KOPT-K1 (cell line): ENCODE results near the gene ZFAND4.
"Not testable (repeated sequence)": the region's sequence is repeated elsewhere in the genome, so short reads cannot be mapped to it uniquely, and the experiment has no call there.

Source experiments
- H3K27ac ChIP-seq: fragments of 200-600 bp; sonication (generic); 2 replicates; pipeline ENCODE4 v1.5.1; 2016; ENCODE audit warnings: antibody characterized with exemption, mild to moderate bottlenecking, low read depth, low read length; ENCODE audit not compliant: poor library complexity, severe bottlenecking
- H3K36me3 ChIP-seq: fragments of 200-600 bp; sonication (generic); 2 replicates; pipeline ENCODE4 v1.5.1; 2017; ENCODE audit warnings: antibody characterized with exemption, mild to moderate bottlenecking, low read length, moderate library complexity; ENCODE audit not compliant: insufficient read depth
- H3K9me3 ChIP-seq: fragments of 200-600 bp; sonication (generic); 2 replicates; pipeline ENCODE4 v1.5.1; 2017; ENCODE audit warnings: antibody characterized with exemption, low read length, mild to moderate bottlenecking; ENCODE audit not compliant: insufficient read depth, poor library complexity, severe bottlenecking

The ZFAND4 gene

DNA sequence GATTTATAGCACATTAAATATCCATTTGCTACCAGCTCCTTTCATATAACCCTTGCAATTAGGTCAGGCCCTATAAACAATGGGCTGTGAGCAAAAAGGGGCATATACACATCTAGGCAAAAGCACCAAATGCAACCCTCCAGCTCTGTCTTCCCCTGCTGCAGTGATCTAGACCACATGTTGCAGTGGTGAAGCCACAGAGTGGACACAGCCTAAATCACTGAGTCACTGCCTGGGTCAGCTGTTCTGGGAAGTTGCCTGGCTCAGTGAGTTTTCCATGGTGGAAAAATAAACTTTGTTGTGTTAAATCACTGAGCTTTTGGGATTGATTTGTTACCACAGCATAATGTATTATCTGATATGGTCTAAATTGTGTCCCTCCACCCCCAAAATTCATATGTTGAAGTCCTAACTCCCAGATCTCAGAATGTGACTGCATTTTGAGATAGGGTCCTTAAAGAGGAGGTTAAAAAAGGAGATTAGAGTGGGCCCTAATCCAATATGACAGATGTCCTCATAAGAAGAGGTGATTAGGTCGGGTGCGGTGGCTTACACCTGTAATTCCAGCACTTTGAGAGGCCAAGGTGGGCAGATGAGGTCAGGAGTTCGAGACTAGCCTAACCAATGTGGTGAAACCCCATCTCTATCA lies 70.4 kb downstream of the ZFAND4 start:
- Histone ChIP-seq H3K9me3 (no peaks in the 10 kb centered on the region), H3K27ac (no peak overlapping the region), H3K36me3 (no peaks in the 10 kb centered on the region)

DNA sequence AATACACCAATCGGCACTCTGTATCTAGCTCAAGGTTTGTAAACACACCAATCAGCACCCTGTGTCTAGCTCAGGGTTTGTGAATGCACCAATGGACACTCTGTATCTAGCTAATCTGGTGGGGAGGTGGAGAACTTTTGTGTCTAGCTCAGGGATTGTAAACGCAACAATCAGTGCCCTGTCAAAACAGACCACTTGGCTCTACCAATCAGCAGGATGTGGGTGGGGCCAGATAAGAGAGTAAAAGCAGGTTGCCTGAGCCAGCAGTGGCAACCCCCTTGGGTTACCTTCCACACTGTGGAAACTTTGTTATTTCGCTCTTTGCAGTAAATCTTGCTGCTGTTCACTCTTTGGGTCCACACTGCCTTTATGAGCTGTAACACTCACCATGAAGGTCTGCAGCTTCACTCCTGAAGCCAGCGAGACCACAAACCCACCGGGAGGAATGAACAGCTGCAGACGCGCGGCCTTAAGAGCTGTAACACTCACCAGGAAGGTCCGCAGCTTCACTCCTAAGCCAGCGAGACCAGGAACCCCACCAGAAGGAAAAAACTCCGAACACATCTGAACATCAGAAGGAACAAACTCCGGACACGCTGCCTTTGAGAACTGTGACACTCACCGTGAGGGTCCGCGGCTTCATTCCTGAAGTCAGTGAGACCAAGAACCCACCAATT lies 71.2 kb downstream of the ZFAND4 start:
- H3K9me3 ChIP-seq, H3K36me3 ChIP-seq, H3K27ac ChIP-seq: not testable (repeated sequence)

DNA sequence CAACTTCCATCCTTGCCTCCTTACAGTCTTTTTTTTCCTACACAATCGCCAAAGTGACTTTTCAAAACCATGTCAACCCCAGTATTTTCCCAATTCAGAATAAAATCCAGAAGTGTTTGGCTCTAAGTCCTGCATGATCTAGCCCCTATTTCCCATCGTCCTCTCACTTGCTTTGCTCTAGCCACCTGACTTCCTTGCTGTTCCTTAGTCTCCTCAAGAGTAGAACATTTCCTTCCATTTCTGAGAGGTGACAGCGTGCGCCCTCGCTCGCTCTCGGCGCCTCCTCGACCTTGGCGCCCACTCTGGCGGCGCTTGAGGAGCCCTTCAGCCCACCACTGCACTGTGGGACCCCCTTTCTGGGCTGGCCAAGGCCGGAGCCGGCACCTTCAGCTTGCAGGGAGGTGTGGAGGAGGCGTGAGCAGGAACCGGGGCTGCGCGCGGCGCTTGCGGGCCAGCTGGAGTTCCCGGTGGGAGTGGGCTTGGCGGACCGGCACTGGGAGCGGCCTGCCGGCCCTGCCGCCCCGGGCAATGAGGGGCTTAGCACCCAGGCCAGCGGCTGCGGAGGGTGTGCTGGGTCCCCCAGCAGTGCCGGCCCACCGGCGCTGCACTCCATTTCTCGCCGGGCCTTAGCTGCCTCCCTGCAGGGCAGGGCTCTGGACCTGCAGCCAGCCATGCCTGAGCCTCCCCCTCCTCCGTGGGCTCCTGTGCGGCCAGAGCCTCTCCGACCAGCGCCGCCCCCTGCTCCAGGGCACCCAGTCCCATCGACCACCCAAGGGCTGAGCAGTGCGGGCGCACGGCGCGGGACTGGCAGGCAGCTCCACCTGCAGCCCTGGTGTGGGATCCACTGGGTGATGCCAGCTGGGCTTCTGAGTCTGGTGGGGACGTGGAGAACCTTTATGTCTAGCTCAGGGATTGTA lies 72.0 kb downstream of the ZFAND4 start:
- not testable (repeated sequence) for H3K36me3 ChIP-seq, H3K27ac ChIP-seq, H3K9me3 ChIP-seq

DNA sequence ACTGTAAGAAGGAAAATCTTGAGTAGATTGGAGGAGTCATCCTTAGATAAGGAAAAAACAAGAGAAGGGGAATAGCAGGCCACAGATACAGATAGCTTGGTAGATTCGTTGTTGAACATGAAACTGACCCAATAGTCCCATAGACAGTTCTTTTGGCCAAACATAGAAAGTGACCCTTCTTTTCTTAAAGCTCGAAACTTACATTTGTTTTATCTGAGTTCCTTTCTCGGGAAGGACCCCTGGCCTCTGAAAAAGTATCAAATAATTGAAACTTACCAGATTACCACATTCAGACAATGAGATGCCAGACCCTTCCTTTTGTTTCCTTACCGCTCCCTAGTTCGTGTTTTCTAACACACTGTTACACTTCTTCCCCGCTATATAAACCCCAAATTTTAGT lies 72.9 kb downstream of the ZFAND4 start:
- H3K27ac ChIP-seq, result no peak overlapping the region
- H3K9me3 ChIP-seq, result no peaks in the 10 kb centered on the region
- H3K36me3 ChIP-seq, result no peaks in the 10 kb centered on the region

DNA sequence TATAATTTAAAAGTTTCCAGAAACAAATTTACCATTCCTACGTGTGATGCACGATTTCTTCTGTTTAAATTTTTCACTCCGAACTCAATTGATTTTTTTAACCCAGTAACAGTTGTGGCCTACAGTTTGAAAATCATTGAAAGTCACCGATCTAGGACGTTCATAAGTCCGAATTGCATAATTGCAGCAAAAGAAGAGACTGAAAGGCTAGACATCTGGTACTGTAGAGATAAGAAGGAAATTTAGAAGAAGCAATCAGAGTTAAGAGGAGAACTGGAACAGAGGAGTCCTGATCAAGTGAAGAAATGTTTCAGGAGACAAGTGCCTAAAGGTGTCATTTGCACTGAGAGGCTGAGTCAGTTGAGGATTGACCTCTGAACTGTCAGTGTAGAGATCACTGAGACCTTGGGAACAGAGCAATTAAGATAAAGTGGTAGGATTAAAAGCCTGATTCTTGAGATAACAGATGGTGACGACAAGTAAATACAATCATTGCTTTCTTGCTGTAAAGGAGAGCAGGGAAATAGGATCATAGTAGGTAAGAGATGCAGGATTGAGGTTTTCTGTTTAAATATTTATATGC lies 73.5 kb downstream of the ZFAND4 start:
- H3K9me3 ChIP-seq, result no peaks in the 10 kb centered on the region
- H3K27ac ChIP-seq, result no peak overlapping the region
- H3K36me3 ChIP-seq, result no peaks in the 10 kb centered on the region

DNA sequence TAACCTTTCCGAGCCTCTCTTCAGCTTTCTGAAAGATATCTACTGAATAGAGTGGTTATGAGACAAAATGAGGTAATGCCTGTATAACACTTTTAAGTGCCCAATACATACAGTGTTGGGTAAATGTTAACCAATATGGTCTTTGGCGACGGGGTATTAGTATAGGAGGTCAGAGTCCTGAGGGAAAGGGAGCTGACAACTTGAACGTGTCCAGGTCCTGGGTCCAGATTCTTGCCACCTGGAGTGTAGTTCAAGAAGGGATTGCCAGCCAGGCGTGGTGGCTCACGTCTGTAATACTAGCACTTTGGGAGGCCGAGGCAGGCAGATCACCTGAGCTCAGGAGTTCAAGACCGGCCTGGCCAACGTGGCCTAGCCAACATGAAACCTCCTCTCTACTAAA lies 76.0 kb downstream of the ZFAND4 start:
- no peaks in the 10 kb centered on the region for H3K9me3 ChIP-seq
- no peaks in the 10 kb centered on the region for H3K36me3 ChIP-seq
- H3K27ac ChIP-seq, result no peak overlapping the region

DNA sequence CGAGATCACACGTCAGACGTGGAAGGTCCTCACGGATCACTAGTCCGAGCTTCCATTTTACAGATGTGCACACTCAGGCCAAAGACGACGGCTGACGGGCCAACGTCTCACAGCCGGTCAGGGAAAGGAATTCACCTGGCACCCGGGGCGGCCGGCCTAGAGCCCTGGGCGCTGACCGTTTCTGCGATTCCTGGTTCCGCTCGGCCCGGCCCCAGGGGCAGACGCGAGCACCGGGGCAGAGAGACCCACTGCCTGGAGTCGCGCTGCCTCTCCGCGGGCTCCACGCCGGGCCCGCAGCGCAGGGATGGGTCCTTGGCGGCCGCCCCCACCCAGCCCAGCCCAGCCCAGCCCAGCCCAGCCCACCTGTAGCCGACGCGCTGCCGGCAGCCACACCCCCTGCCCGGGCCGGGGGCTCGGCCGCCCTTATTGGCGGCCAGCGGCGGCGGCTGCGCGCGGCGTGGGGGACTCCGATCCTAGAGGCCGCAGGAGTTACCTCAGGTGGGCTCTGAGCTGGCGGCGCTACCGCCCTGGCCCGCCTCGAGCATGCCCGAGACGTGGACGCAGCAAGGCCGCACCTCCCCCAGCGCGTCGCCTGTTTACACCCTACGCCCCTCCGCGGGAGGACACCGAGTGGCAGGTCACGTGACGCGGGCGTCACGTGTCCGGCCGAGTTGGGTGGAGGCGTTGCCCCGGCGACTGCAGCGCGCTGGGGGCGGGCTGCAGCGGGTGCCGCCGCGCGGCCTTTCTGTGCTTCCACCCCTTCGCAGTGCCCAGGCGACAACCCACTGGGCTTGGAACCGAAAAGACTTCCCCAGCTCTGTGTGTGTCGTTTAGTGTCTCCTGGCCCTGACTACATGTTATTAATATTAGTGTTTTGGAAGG lies 78.1 kb downstream of the ZFAND4 start:
- Histone ChIP-seq H3K27ac (peak overlapping the region; percentile 34), H3K36me3 (no peaks in the 10 kb centered on the region), H3K9me3 (peaks cover 5% of the 10 kb centered on the region)

DNA sequence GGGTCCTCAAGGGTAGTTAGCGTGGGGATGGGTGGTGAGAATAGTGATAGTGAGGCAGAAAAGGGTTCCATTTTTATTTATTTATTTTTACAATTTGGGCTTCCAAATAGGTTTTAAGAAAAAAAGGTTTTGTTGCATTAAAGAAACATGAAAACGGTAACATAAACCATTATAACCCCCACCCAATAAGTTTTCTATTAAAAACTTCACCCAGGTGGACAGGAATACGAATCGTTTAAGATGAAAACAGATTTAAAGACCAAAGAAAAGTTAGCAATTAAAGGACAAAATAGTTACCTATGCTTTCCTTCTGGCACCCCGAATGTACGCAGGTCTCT lies 78.7 kb downstream of the ZFAND4 start:
- no peaks in the 10 kb centered on the region for H3K36me3 ChIP-seq
- H3K27ac ChIP-seq, result peak overlapping the region; percentile 34
- peaks cover 5% of the 10 kb centered on the region for H3K9me3 ChIP-seq

DNA sequence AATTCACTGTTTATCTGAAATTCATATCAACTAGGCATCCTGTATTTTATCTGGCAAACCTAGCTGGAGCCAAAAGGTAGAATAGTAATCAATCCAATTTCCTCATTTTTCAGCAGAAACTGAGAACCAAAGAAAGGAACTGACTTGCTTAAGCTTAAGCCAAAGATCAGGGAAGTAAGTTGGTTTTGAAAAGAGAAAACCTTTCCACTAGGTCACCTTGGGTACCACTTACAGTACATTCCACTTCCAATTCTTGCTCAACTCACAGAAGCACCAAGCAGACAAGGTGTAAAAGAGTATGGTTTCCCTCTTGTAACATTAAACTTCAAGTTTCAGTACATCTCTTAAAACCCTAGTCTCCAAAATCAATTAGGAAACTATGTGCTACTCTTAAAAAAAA lies 79.6 kb downstream of the ZFAND4 start:
- Histone ChIP-seq H3K36me3 (no peaks in the 10 kb centered on the region), H3K9me3 (peaks cover 5% of the 10 kb centered on the region), H3K27ac (no peak overlapping the region)

DNA sequence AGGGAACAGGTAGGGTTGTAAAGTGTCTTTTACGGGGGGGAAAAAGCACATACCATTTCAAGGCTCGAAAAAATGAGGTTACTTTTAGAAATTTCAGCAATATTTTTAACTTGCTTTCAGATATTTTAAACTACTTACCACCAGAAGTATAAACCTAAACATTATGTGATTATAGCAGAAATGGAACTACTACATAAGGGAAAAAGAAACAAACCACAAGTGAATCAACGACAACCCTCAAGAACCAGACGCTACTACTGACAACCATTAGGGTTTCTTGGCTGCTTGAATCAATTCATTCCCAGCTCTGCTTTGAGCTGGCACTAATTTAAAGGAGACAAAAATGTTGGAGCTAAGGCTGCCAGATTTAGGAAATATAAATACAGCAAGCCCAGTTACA lies 80.1 kb downstream of the ZFAND4 start:
- H3K27ac ChIP-seq, result no peak overlapping the region
- peaks cover 5% of the 10 kb centered on the region for H3K9me3 ChIP-seq
- H3K36me3 ChIP-seq, result no peaks in the 10 kb centered on the region

DNA sequence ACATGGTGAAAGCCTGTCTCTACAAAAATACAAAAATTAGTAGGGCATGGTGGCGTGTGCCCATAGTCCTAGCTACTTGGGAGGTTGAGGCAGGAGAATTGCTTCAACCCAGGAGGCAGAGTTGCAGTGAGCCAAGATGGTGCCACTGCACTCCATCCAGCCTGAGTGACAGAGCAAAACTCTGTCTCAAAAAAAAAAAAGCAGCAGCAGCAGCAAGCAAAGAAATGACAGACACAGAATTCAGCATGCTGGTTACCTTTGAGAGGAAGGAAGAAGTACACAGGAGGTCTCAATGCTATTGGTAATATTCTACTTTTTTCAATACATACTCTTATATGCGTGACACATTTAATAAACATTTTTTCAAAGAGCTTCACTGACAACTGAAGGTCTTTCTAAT lies 81.3 kb downstream of the ZFAND4 start:
- Histone ChIP-seq H3K27ac (no peak overlapping the region), H3K9me3 (peaks cover 8% of the 10 kb centered on the region), H3K36me3 (no peaks in the 10 kb centered on the region)

DNA sequence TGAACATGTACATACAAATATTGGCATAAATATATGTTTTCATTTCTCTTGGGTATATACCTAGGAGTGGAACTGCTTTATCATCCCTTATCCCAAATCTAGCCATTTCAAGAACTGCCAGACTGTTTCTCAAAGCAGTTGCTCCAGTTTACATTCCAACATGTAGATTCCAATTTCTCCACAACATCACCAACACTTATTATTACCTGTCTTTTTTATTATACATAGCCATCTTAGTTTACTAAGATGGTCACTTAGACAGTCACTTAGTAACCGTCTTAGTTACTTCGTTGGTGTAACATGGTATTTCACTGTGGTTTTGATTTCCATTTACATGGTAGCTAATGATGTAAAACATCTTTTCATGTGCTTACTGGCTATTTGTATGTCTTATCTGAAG lies 82.7 kb downstream of the ZFAND4 start:
- no peaks in the 10 kb centered on the region for H3K36me3 ChIP-seq
- H3K27ac ChIP-seq, result no peak overlapping the region
- peaks cover 10% of the 10 kb centered on the region for H3K9me3 ChIP-seq

DNA sequence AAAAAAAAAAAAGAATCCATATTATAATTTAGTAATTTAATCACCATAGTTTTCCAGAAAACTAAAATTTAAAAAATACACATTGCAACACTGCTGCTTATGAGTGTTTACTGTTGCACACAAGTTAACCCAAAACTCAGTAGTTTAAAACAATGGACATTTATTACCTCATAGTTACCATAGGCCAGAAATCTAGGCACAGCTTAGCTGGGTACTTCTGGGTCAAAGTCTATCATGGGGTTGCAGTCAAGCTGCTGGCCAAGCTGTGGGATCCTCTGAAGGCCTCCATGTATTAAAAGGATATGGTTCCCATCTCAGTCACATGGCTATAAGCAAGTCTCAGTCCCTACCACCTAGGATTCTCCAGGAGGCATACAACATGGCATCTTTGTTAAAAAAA lies 83.6 kb downstream of the ZFAND4 start:
- Histone ChIP-seq H3K9me3 (peaks cover 10% of the 10 kb centered on the region), H3K36me3 (no peaks in the 10 kb centered on the region), H3K27ac (no peak overlapping the region)

DNA sequence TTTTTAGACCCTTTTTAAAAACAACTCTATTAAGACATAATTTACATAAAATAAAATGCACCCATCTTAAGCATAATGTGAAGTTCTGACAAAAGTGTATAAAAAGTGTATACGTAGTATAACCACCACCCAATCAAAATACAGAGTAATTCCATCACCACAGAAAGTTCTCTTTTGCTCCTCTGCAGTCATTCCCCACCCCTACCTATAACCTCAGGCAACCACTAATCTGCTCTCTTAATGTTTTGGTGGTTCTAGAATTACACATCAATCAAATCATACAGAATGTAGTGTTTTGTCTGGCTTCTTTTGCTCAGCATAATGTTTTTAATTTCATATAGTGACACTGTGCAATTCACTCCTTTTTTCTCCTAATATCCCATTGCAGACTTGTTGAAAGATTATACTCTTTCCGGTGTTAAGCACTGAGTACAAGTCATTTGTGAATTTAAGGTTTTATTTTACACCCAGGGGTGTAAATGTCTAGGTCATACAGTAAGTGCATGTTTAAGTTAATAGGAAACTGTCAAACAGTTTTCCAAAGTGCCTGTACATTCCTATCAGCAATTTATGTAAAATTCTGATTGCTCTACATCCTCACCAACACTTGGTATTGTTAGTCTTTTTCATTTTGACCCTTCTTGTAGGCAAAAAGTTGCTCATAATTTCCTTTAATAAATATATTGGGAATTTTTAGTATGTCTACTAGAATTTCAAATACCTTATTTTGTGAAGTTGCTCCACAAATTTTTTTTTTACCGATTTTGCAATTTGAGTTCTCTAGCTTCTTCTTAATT lies 86.3 kb downstream of the ZFAND4 start:
- peaks cover 10% of the 10 kb centered on the region for H3K9me3 ChIP-seq
- H3K36me3 ChIP-seq, result no peaks in the 10 kb centered on the region
- no peak overlapping the region for H3K27ac ChIP-seq
